GM18511 (cell line): ENCODE measurements around the gene MARK3.

Source experiments
- ATAC-seq: cut with Tn5 transposase; IDR thresholded peaks from one replicate; pipeline ENCODE4 v1.9.1; 2021; ENCODE audit warnings: mild to moderate bottlenecking, moderate library complexity; ENCODE audit not compliant: unreplicated experiment

The MARK3 gene

GRCh38 chr14:103393676-103394626 lies 8.7 kb downstream of the MARK3 start:
- no peak for ATAC-seq

GRCh38 chr14:103395244-103395643 lies 10.0 kb downstream of the MARK3 start:
- no peak for ATAC-seq

- ATAC-seq: no peak
Observed at GRCh38 chr14:103396463-103396862, 11.2 kb downstream of the MARK3 start.

GRCh38 chr14:103398427-103399195 lies 13.4 kb downstream of the MARK3 start:
- ATAC-seq: no peak

DNA sequence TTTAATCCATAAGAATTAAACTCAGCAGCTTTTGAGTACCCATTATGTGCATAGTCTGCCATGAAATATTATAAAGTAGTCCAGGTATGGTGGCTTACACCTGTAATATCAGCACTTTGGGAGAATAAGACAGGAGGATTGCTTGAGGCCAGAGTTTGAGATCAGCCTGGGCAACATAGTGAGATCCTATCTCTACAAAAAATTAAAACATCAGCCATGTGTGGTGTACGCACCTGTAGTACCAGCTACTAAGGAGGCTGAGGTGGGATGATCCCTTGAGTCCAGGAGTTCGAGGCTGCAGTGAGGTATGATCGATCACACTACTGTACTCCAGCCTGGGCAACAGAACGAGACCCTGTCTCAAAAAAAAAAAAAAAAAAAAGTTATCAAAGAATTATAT lies 15.3 kb downstream of the MARK3 start:
- no peak for ATAC-seq

DNA sequence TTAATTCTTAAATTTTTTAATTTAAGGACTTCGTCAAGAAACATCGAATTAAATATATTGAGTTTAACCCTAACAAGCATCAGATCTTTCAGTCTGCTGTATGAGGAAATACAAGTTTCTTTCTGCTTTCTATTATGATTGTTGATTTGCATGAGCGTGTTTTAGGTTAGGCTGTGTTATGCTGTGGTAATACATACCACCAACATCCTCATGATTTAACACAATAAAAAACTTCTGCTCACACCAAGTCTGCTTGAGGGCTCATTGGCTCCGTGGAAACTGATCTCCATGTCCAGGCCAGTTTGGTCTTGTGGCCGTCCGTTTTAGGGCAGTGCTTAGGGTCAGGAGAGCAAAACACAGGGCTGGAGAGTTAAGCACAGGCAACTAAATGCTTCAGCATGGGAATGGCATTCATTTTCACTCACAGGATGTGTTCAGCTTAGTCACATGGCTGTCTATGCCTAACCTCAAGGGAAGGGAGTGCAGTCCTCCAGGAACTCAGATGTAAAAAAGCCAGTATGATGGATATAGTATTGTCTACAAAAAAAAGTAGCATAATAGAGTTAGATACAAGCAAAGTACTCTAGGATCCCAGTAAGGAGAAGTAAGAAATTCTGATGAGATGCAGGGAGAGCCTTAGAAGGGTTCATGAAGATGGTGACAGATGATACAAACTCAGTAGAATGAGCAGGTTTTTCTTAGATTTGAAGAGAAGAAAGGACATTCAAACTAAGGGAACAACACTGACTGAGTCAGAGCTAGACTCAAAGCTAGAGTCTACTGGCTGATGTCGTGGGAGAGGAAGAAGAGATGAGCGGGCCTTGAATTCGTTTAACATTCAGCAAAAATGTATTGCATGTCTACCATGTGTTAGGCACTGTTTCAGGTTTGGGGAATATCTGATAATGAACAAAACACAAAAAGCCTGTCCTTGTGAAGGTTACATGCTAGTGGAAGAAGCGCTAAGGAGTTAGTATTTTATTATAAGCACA lies 16.3 kb downstream of the MARK3 start:
- ATAC-seq: no peak

GRCh38 chr14:103402695-103403094 lies 17.5 kb downstream of the MARK3 start:
- no peak for ATAC-seq

DNA sequence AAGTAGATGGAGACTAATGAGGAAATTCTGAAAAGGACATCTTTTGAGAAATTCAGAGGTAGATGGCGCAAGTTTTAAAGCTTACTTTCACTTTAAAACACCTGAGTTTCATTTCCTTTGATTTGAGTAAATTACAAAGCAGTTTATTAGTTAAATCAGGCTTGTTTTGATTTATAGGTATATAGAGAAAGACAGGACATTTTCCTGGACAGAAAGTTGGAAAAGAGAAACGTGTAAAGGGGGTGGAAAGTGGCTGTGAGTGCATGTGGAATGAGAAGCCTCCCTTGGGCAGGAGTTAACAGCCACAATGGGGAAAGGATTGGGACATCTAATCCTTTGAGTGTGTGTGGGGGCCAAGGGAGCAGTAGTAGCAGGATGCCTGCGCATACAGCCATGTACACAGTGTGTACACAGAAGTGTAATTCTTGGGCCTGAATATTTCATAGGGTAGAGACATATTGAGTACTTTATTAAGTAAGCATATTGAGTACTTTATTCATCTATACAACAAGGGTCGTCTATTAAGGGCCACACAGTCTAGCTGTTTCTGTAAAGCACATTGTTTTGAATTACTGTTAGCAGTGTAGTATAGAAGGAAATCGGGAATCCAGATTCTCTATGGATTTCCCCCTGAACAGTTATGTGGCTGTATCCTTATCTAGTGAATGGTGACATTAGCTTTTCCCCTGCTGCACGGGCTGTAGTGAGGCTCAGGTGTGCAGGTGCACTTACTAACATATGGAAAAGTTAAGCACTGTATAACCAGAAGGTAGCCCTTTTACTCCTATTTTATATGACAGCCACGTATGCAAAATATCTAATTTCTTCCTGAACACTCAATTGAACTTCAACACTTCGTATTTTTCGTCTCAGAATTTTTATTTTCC lies 19.1 kb downstream of the MARK3 start:
- ATAC-seq: no peak

DNA sequence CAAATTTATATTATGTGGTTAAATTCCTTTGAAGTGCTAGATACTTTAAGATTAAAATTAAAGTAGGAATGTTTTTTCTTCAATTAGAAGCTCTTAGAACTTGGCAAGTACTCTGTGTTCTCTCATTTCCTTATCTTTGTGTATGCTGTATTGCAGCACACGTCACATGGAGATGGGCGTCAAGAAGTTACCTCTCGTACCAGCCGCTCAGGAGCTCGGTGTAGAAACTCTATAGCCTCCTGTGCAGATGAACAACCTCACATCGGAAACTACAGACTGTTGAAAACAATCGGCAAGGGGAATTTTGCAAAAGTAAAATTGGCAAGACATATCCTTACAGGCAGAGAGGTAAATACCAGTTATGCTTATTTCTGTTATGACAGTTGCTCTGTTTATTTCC lies 19.7 kb downstream of the MARK3 start:
- ATAC-seq: no peak

- no peak for ATAC-seq
Observed at GRCh38 chr14:103408491-103409155, 23.4 kb downstream of the MARK3 start.

DNA sequence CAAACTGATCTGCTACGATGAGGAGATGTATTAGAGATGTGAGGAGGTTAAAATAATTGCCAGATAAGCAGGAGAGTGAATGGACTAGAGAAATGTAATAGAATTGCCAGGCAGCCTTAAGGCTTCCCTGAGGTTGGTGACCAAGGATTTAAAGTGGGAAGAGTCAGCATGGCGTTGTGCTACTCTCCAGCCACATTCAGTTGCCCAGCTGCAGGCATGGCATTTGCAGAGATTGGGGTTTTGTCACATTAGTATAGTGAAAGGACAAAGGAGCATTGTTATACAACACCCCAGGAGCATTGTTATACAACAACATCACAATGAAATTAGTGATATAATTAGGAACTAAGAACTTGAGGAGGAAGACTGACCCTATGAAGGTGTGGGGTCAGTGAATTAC lies 31.7 kb downstream of the MARK3 start:
- no peak for ATAC-seq

DNA sequence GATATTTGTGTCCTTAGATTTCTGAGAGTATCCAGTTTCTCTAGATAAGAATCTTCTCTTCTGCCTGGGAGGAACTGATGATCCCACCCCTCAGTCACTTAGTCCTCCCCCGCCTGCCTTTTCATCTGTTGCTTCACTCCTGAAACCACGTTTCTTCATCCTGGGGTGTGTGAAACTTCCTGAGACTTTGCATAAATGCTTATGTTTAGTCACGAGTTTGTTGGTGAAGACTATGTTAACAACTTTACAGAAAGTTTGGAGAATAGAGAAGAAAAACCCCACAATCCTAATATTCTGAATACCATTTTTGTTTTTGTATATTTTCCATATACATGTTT lies 33.2 kb downstream of the MARK3 start:
- ATAC-seq: no peak

GRCh38 chr14:103421556-103421955 lies 36.3 kb downstream of the MARK3 start:
- ATAC-seq: no peak

DNA sequence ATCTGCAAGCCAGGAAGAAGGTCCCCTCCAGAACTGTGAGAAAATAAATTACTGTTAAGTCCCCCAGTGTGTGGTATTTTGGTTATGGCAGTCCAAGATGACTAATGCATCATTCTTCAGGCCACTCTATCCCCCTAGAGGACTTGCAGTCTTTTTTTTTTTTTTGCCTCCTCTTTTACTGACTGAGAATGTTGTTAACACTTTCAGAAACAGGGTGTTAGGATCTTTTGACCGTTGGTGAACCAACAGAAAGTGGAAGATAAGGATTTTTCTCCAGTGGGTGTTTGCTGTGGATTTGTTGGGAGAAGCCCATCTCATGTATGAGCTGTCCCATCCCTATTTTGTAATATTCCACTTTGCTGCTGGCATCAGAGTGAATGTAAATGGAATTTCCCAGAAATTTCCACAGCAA lies 37.8 kb downstream of the MARK3 start:
- no peak for ATAC-seq

DNA sequence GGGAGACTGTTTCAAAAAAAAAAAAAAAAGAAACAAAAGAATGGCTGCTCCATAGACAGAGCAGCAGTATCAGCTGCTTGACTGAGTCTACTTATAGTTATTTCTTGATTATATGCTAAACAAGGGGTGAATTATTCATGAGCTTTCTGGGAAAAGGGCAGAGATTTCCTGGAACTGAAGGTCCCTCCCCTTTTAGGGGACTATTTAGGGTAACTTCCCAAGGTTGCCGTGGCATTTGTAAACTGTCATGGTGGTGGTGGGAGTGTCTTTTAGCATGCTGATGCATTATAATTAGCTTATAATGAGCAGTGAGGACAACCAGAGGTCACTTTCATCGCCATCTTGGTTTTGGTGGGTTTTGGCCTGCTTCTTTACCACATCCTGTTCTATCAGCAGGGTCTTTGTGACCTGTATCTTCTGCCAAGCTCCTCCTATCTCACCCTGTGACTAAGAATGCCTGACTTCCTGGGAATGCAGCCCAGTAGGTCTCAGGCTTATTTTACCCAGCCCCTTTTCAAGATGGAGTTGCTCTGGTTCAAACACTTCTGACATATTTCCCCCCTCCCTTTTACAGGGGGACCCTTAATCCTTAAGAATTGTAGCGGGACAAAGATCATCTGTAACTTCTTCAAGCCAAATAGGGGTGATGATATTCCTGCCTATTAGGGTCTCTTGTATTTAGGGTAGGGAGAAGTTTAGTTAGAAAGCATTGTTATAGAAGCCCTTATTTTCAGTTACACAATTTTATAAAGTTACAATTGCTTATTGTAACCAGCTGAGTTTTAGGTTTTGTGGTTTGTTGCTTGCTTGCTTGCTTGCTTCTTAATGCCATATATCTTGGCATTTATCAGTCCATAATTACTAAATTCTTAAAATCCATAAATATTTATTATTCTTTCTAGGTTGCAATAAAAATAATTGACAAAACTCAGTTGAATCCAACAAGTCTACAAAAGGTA lies 42.5 kb downstream of the MARK3 start:
- ATAC-seq: no peak

GRCh38 chr14:103428723-103429556 lies 43.7 kb downstream of the MARK3 start:
- ATAC-seq: no peak

DNA sequence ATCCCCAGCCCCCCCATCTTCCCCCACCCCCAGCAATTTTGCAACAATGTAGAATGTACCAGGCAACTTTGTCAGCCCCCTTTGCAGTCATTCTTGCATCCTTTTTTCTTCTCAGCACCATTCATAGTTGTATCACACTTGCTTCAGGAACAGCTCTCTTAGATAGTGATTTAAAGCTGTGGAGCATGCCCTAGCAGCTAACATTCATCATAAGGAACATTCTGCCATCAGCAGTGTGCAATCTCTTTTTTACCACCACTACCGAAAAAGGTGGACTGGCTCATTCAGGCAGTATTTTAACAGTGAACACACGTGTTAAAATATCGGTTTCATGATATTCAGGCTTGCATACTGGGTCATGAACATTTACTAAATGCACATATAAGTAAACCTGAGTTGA lies 45.1 kb downstream of the MARK3 start:
- no peak for ATAC-seq
